Measurements from ENCODE around the gene SNTB2.

GRCh38 chr16:69141936-69142335, 45.0 kb upstream of the SNTB2 start:
- TF ChIP-seq POLR2A (IDR thresholded peaks at IDR 0.05; ENCODE audit: low read depth, low read length): no peak
- no peak for TF ChIP-seq GATA2 (IDR thresholded peaks at IDR 0.05; ENCODE audit: insufficient read depth, insufficient read length, low read depth, low read length)
- TF ChIP-seq EZH2 (IDR thresholded peaks at IDR 0.05; ENCODE audit: borderline replicate concordance, low read depth, low read length, severe bottlenecking): no peak
- TF ChIP-seq CTCF (IDR thresholded peaks at IDR 0.05; ENCODE audit: extremely low read depth in 1 of 2, insufficient read depth in 1 of 2, low read depth in 1 of 2, low read length in 2 of 2): no peak
- TF ChIP-seq JUN (IDR thresholded peaks at IDR 0.05; ENCODE audit: borderline replicate concordance, insufficient read depth, insufficient read length, low read depth): no peak
- TF ChIP-seq POLR2AphosphoS5 (IDR thresholded peaks at IDR 0.05; ENCODE audit: insufficient read depth, low read depth, low read length): no peak
- TF ChIP-seq MAX (IDR thresholded peaks at IDR 0.05; ENCODE audit: insufficient read depth, insufficient read length): no peak
- no peak for TF ChIP-seq MYC (IDR thresholded peaks at IDR 0.05; ENCODE audit: low read depth, low read length)

Data from endothelial cell of umbilical vein (primary cell).